K562 (cell line): ENCODE measurements around the gene ZNF689.

Experiments
- ADNP ChIP-seq: fragments of 200-800 bp; sonication (Bioruptor generic); IDR thresholded peaks from 2 replicates; pipeline ENCODE4 v1.6.1; 2016; ENCODE audit warnings: missing genetic modification characterization, missing compliant biosample characterization
- BHLHE40 ChIP-seq: IDR thresholded peaks from 2 replicates; pipeline ENCODE4 v1.6.1; 2011; ENCODE audit warnings: low read length, improper control_type of control experiment
- GABPA ChIP-seq: fragments of 200-800 bp; sonication (Bioruptor generic); conservative IDR thresholded peaks from 2 replicates; pipeline ENCODE4 v1.6.1; 2016; ENCODE audit warnings: low read depth, missing genetic modification characterization, missing compliant biosample characterization
- NRF1 ChIP-seq, 2 experiments: fragments of 450-650 bp; IDR thresholded peaks in 1 of 2; conservative IDR thresholded peaks in 1 of 2; 2 replicates each; pipeline ENCODE4 v1.6.1; 2014; ENCODE audit warnings: mild to moderate bottlenecking in 2 of 2
- POLR2AphosphoS5 ChIP-seq: IDR thresholded peaks from 2 replicates; pipeline ENCODE4 v1.6.1; 2011; ENCODE audit warnings: mild to moderate bottlenecking, low read depth, low read length, moderate library complexity; ENCODE audit not compliant: control insufficient read depth, insufficient read depth
- PRDM10 ChIP-seq: fragments of 450-650 bp; IDR thresholded peaks from 2 replicates; pipeline ENCODE4 v1.6.1; 2018; ENCODE audit not compliant: partially characterized antibody
- RREB1 ChIP-seq: fragments of 250-450 bp; sonication (Bioruptor Pico); IDR thresholded peaks from 2 replicates; pipeline ENCODE4 v1.4.0; 2020
- ZHX1 ChIP-seq: fragments of 150-350 bp; conservative IDR thresholded peaks from 2 replicates; pipeline ENCODE4 v1.6.1; 2014; ENCODE audit warnings: low read length
- TF ChIP-seq, protein P1 (sequence below): sonication (generic); formaldehyde crosslinking; IDR thresholded peaks from 2 replicates; pipeline ENCODE4 v1.8.1; 2023; ENCODE audit warnings: mild to moderate bottlenecking, missing genetic modification reagents
- TF ChIP-seq, protein P2 (sequence below), 3 experiments: IDR thresholded peaks in 2 of 3; conservative IDR thresholded peaks in 1 of 3; 2 replicates each; pipeline ENCODE4 v1.5.1; 2011 to 2012; ENCODE audit warnings: low read length in 3 of 3, mild to moderate bottlenecking in 3 of 3, control low read depth in 2 of 3, improper control_type of control experiment in 1 of 3, inconsistent platforms in 1 of 3, low read depth in 1 of 3, mixed read lengths in 1 of 3, moderate library complexity in 1 of 3; ENCODE audit not compliant: insufficient read depth in 2 of 3

DNA sequence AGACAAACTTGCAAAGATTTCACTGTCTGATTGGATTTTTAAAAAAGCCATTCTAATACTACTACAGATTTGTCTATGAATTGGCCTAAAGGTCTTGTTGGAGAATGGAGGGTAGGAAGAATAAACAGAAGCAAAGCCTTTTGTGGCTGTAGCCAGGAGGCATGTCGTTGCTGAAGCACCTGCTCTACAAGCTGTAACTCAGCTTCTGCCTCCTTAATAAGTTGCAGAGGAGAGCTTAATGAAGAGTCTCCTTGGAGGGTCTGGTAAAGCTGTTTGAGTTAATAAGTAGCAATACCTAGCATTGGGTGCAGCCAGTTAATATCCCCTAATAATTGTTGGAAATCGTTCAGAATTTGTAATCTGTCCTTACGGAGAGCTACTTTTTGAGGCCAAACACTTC lies 10.0 kb upstream of the ZNF689 start:
- TF ChIP-seq ADNP (tag), result no peak
- no peak for TF ChIP-seq NRF1 (conservative IDR thresholded peaks at IDR 0.05 in 1 of 2, IDR thresholded peaks at IDR 0.05 in 1 of 2)
- TF ChIP-seq, protein P1, sequence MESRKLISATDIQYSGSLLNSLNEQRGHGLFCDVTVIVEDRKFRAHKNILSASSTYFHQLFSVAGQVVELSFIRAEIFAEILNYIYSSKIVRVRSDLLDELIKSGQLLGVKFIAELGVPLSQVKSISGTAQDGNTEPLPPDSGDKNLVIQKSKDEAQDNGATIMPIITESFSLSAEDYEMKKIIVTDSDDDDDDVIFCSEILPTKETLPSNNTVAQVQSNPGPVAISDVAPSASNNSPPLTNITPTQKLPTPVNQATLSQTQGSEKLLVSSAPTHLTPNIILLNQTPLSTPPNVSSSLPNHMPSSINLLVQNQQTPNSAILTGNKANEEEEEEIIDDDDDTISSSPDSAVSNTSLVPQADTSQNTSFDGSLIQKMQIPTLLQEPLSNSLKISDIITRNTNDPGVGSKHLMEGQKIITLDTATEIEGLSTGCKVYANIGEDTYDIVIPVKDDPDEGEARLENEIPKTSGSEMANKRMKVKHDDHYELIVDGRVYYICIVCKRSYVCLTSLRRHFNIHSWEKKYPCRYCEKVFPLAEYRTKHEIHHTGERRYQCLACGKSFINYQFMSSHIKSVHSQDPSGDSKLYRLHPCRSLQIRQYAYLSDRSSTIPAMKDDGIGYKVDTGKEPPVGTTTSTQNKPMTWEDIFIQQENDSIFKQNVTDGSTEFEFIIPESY (CRISPR knock-in tag), result no peak
- TF ChIP-seq, protein P2, sequence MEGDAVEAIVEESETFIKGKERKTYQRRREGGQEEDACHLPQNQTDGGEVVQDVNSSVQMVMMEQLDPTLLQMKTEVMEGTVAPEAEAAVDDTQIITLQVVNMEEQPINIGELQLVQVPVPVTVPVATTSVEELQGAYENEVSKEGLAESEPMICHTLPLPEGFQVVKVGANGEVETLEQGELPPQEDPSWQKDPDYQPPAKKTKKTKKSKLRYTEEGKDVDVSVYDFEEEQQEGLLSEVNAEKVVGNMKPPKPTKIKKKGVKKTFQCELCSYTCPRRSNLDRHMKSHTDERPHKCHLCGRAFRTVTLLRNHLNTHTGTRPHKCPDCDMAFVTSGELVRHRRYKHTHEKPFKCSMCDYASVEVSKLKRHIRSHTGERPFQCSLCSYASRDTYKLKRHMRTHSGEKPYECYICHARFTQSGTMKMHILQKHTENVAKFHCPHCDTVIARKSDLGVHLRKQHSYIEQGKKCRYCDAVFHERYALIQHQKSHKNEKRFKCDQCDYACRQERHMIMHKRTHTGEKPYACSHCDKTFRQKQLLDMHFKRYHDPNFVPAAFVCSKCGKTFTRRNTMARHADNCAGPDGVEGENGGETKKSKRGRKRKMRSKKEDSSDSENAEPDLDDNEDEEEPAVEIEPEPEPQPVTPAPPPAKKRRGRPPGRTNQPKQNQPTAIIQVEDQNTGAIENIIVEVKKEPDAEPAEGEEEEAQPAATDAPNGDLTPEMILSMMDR (IDR thresholded peaks at IDR 0.05 in 2 of 3, conservative IDR thresholded peaks at IDR 0.05 in 1 of 3; ENCODE audit: insufficient read depth in 2 of 3, low read depth in 1 of 3, low read length in 3 of 3), result no peak
- TF ChIP-seq BHLHE40, result no peak
- no peak for TF ChIP-seq RREB1 (CRISPR knock-in tag)
- TF ChIP-seq PRDM10, result no peak
- TF ChIP-seq POLR2AphosphoS5, result no peak
- TF ChIP-seq GABPA, result no peak
- no peak for TF ChIP-seq ZHX1
